HG03108 (cell line): Measurements from ENCODE around the gene TBL2.
A peak's percentile ranks its signal among the peaks of the same experiment; 100 is the strongest.
"Not testable (repeated sequence)": the region's sequence is repeated elsewhere in the genome, so short reads cannot be mapped to it uniquely, and the experiment has no call there.

Experiments used
- ATAC-seq: cut with Tn5 transposase; IDR thresholded peaks from one replicate; pipeline ENCODE4 v1.9.1; 2021; ENCODE audit warnings: moderate library complexity; ENCODE audit not compliant: unreplicated experiment

TBL2 gene

GRCh38 chr7:73578342-73579128 is at the start of gene TBL2:
Gene TBL2 (minus strand): TSS chr7:73578579. CDS start chr7:73578549, 30 bp downstream.
- peak; percentile 87 for ATAC-seq

GRCh38 chr7:73626814-73627213 is 48.4 kb upstream of the TBL2 start:
- no peak for ATAC-seq

GRCh38 chr7:73625276-73625675 is 46.9 kb upstream of the TBL2 start:
- no peak for ATAC-seq

DNA sequence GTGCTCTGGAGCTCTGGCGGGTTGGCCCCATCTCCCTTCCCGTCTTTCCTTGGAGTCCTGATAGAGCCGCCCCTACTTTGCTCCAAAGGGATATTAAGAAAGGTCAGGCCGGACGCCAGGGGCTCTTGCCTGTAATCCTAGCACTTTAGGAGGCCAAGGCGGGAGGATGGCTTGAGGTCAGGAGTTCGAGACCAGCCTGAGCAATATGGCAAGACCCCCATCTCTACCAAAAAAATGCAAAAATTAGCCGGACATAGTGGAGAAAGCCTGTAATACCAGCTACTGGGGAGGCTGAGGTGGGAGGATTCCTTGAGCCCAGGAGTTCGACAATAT is 46.3 kb upstream of the TBL2 start:
- ATAC-seq, result no peak

- no peak for ATAC-seq
Observed at GRCh38 chr7:73623798-73624668, 45.7 kb upstream of the TBL2 start, which contains the start of gene MLXIPL. Gene MLXIPL (minus strand): TSS chr7:73624522. CDS start chr7:73624492, 30 bp downstream.

DNA sequence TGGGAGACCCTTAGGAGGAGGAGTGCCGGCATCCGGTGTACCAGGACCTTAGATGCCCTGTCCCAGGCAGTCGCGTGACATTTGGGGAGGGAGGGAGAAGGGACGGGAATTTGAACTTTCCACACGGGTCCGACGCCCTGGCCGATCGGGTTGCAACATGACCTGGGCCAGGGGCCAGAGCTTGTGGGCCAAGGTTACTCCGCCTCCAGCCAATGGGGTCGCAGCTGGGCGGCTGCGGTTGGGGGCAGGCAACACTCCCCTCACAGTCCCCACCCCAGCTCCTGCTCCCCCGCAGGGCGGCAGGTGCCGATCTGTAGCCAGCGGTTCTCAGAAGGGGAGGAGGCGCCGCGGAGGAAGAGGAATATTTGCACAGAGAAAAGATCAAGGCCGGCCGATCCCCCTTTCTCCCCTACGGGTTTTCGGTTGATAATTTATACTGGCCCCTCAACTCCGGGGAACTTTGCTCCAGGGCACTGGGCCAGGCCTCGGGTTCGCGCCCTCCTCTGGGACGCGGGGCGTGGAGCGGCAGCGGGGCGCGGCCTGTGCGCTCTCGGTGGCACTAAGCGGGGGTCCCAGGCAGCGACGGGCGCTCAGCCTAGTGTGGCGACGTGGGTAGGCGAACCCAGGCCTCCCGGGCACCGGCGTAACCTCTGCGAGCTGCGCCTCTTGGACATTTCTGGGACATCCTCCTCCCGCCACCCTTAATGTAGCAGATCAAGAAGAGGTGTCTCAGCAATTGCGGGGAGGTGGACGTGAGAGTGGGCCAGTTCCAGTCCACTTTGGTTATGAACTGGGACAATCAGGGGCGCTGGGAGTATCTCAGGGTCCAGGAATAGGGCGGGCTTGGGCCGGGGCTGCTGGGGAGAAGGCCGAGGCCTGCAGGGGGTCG is 44.8 kb upstream of the TBL2 start:
- ATAC-seq, result no peak

GRCh38 chr7:73622527-73622908 is 44.1 kb upstream of the TBL2 start:
- ATAC-seq, result no peak

DNA sequence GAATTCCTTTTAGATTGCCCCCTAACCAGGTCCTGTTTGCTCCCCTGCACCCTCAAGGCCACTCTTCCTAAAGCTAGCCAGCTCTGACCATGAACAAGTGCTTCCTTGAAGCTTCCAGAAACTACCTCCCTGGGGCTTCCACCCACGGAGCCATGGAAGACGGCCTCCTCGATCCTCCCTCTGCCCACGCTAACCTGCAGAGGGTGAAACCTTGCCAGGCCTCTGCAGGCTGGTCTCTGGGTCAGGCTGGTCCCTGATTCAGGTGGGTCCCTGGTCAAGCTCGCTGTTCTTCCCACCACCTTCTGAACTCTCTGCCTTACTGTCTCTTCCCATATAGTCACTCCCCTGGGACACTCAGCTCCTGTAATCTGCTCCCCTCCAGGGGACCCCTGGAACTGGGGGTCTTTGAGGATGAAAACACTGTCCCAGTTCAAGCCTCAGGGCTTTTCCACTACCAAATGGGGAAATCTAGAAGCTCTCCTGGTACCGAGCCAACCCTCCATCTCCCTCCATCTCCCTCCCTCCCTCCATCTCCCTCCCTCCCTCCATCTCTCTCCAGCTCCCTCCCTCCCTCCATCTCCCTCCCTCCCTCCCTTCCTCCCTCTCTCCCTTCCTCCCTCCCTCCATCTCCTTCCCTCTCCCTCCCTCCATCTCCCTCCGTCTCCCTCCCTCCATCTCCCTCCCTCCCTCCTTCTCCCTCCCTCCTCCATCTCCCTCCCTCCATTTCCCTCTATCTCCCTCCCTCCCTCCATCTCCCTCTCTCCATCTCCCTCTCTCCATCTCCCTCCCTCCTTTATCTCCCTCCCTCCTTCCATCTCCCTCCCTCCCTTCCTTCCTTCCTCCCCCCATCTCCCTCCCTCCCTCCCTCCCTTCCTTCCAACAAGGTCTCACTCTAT is 43.0 kb upstream of the TBL2 start:
- no peak for ATAC-seq

GRCh38 chr7:73619394-73619793 is 41.0 kb upstream of the TBL2 start:
- not testable (repeated sequence) for ATAC-seq

DNA sequence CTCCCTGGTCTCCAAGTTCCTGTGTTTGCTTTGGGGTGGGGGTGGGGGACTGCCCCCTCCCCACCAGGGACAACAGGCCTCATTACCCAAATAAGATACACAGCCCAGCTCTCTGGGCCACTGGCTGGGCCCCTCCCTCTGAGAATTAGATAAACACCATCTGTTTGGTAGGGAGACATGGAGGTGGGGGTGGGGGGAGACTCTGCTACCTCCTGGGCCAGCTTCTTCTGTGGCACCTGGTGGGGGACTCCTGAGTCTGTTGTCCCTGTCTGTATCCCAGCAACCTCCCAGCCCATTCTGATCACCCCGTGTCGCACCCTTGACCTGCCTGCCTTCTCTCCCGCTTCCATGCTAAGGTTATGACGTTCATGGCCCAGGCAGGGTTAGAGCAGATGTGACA is 40.2 kb upstream of the TBL2 start:
- ATAC-seq, result no peak

GRCh38 chr7:73617520-73617919 is 39.1 kb upstream of the TBL2 start:
- not testable (repeated sequence) for ATAC-seq

GRCh38 chr7:73615886-73616285 is 37.5 kb upstream of the TBL2 start:
- ATAC-seq, result no peak

- not testable (repeated sequence) for ATAC-seq
Observed at GRCh38 chr7:73614937-73615336, 36.6 kb upstream of the TBL2 start.

DNA sequence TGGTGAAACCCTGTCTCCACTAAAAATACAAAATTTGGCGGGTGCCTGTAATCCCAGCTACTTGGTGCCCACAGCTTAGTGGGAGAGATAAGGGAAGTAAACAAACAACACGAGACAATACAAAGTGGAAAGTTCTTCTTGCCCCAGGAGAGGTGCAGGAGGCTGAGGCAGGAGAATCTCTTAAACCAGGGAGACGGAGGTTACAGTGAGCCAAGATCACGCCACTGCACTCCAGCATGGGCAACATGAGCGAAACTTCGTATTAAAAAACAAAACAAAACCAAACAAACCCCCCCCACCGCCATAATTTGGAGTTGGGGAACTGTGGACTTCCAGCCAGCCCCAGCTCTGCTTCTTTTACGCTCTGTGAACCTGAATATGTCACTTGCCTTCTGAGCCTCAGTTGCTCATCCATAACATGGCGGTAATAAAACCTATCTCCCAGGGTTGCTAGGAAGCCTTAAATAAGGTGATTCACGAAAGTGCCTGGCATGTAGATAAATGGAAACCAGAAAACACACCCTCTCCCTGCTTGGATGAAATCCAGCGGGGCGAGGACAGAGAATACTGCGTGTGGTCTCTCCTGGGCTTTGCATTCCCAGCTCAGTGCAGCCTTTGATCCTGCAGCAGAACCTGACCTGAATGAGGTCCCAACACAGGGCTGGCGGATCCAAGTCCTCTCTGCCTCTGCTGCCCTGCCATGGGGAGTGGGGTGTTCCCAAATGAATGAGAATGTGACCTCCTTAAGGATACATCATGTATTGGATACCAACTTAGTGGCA is 35.8 kb upstream of the TBL2 start:
- ATAC-seq, result no peak

- ATAC-seq, result no peak
Observed at GRCh38 chr7:73612598-73613269, 34.4 kb upstream of the TBL2 start.

GRCh38 chr7:73611017-73611555 is 32.7 kb upstream of the TBL2 start:
- ATAC-seq, result no peak

DNA sequence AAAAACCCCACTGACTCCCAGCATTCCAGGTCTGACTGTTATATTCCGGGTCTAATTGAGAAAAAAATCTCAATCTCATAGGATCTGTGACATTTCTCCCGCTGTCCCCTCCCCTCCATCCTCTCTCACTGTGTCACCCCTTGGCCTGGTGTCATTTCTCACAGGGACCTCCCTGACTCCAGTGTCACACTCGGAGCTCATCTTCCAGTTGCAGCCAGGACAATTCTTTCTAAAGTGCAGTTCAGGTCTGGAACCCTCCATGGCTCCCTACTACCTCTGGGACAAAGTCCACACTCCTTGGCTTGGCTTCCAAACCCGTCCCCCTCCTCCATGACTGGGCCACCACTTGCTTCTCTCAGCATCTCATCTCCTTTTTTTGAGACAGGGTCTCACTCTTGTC is 31.7 kb upstream of the TBL2 start:
- ATAC-seq, result no peak

GRCh38 chr7:73607692-73607983 is 29.3 kb upstream of the TBL2 start:
- ATAC-seq, result not testable (repeated sequence)
